SK-N-SH treated with all-trans-retinoic acid at 6 μM for 48 hours (cell line): ENCODE measurements around the gene EML4.

Source experiments
- ATAC-seq: fragments of 200-7000 bp; cut with Tn5 transposase; 3 replicates; pipeline ENCODE4 v1.9.1; 2020; ENCODE audit warnings: mild to moderate bottlenecking, moderate library complexity
- ARNTL ChIP-seq: fragments of 450-650 bp; formaldehyde crosslinking; IDR thresholded peaks from 2 replicates; pipeline ENCODE4 v1.5.0; 2020; ENCODE audit warnings: low read depth, mild to moderate bottlenecking, moderate library complexity, borderline replicate concordance
- BACH2 ChIP-seq: fragments of 250-450 bp; sonication (Bioruptor Pico); IDR thresholded peaks from 2 replicates; pipeline ENCODE4 v1.9.0; 2021; ENCODE audit warnings: mild to moderate bottlenecking, borderline replicate concordance
- CREB5 ChIP-seq: fragments of 250-450 bp; sonication (Bioruptor Pico); IDR thresholded peaks from 2 replicates; pipeline ENCODE4 v1.5.1; 2020; ENCODE audit warnings: low read depth, mild to moderate bottlenecking, moderate library complexity
- CSDC2 ChIP-seq: fragments of 250-450 bp; sonication (Bioruptor Pico); IDR thresholded peaks from 2 replicates; pipeline ENCODE4 v1.5.0; 2020; ENCODE audit warnings: mild to moderate bottlenecking, moderate library complexity
- CSRNP3 ChIP-seq: fragments of 250-450 bp; sonication (Bioruptor Pico); IDR thresholded peaks from 2 replicates; pipeline ENCODE4 v1.5.1; 2021; ENCODE audit warnings: mild to moderate bottlenecking, moderate library complexity
- ESRRG ChIP-seq: fragments of 250-450 bp; sonication (Bioruptor Pico); IDR thresholded peaks from 2 replicates; pipeline ENCODE4 v1.6.1; 2021; ENCODE audit warnings: mild to moderate bottlenecking
- GLIS3 ChIP-seq: fragments of 250-450 bp; sonication (Bioruptor Pico); IDR thresholded peaks from 2 replicates; pipeline ENCODE4 v1.5.0; 2020; ENCODE audit warnings: mild to moderate bottlenecking, moderate library complexity
- OSR1 ChIP-seq: fragments of 250-450 bp; sonication (Bioruptor Pico); IDR thresholded peaks from 2 replicates; pipeline ENCODE4 v1.8.0; 2022; ENCODE audit warnings: moderate library complexity, mild to moderate bottlenecking, inconsistent platforms
- PPARA ChIP-seq: fragments of 250-450 bp; sonication (Bioruptor Pico); IDR thresholded peaks from 2 replicates; pipeline ENCODE4 v1.5.0; 2020; ENCODE audit warnings: mild to moderate bottlenecking, borderline replicate concordance
- RARB ChIP-seq: fragments of 250-450 bp; sonication (Bioruptor Pico); IDR thresholded peaks from 2 replicates; pipeline ENCODE4 v1.8.0; 2021; ENCODE audit warnings: mild to moderate bottlenecking, moderate library complexity
- SNAI2 ChIP-seq: fragments of 250-450 bp; sonication (Bioruptor Pico); IDR thresholded peaks from 2 replicates; pipeline ENCODE4 v1.5.0; 2020; ENCODE audit warnings: mild to moderate bottlenecking, moderate library complexity
- TCF4 ChIP-seq: fragments of 250-450 bp; sonication (Bioruptor Pico); IDR thresholded peaks from 2 replicates; pipeline ENCODE4 v1.8.0; 2021; ENCODE audit warnings: mild to moderate bottlenecking, moderate library complexity, borderline replicate concordance
- TOX ChIP-seq: fragments of 250-450 bp; sonication (Bioruptor Pico); IDR thresholded peaks from 2 replicates; pipeline ENCODE4 v1.8.0; 2021; ENCODE audit warnings: mild to moderate bottlenecking, moderate library complexity, borderline replicate concordance
- TSHZ2 ChIP-seq: fragments of 250-450 bp; sonication (Bioruptor Pico); IDR thresholded peaks from 2 replicates; pipeline ENCODE4 v1.5.0; 2020; ENCODE audit warnings: mild to moderate bottlenecking, moderate library complexity
- ZC3H10 ChIP-seq: fragments of 250-450 bp; sonication (Bioruptor Pico); IDR thresholded peaks from 2 replicates; pipeline ENCODE4 v1.5.1; 2021; ENCODE audit warnings: mild to moderate bottlenecking, moderate library complexity
- ZFP30 ChIP-seq: fragments of 450-650 bp; formaldehyde crosslinking; IDR thresholded peaks from 2 replicates; pipeline ENCODE4 v1.5.0; 2022; ENCODE audit warnings: mild to moderate bottlenecking, moderate library complexity
- ZNF565 ChIP-seq: fragments of 450-650 bp; formaldehyde crosslinking; conservative IDR thresholded peaks from 2 replicates; pipeline ENCODE4 v1.5.0; 2020; ENCODE audit warnings: low read depth, mild to moderate bottlenecking, moderate library complexity
- ZNF70 ChIP-seq: fragments of 450-650 bp; formaldehyde crosslinking; IDR thresholded peaks from 2 replicates; pipeline ENCODE4 v1.5.0; 2020; ENCODE audit warnings: mild to moderate bottlenecking, moderate library complexity
- ZNF8 ChIP-seq: fragments of 450-650 bp; formaldehyde crosslinking; IDR thresholded peaks from 2 replicates; pipeline ENCODE4 v1.5.0; 2020; ENCODE audit warnings: mild to moderate bottlenecking, moderate library complexity
- TF ChIP-seq, protein P1 (sequence below): fragments of 250-450 bp; sonication (Bioruptor Pico); IDR thresholded peaks from 2 replicates; pipeline ENCODE4 v1.8.0; 2021; ENCODE audit warnings: low read depth, mild to moderate bottlenecking, moderate library complexity, borderline replicate concordance
- TF ChIP-seq, protein P2 (sequence below): fragments of 250-450 bp; sonication (Bioruptor Pico); IDR thresholded peaks from 2 replicates; pipeline ENCODE4 v1.8.0; 2020; ENCODE audit warnings: mild to moderate bottlenecking, moderate library complexity, borderline replicate concordance

Gene EML4

GRCh38 chr2:42303252-42303651, 134.1 kb downstream of the EML4 start:
- TF ChIP-seq RARB (CRISPR knock-in tag) (no peak), OSR1 (CRISPR knock-in tag) (no peak)
- ATAC-seq = no peak

DNA sequence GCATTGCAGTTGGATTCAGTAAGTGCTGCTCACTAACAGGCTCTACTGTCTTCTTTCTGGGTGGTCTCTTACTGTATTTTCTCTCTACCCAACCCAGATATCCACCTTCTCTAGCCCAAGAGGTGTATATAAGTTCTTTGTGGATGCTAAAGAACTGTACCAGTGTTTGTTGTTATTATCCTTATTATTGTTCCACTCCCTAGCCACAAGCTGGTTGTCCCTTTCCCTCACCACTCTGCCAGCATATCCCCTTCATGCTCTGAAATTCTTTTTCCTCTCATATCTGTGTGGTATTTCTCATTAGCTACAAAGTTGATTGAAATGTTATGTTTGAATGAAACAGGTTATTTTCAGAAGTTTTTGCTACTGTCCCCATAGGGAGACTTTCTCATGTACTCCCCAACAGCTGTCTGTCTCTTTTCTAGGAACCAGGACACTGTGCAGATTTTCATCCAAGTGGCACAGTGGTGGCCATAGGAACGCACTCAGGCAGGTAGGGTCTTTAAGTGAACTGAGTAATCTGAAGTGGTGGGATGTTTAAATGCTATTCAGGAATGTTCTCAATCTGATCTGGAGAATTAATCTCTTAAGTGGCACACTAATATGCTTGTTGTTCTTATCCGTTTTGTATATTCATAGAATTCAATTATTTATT, 135.0 kb downstream of the EML4 start:
- TF ChIP-seq CSDC2 (CRISPR knock-in tag) = no peak
- TF ChIP-seq ESRRG (CRISPR knock-in tag) = no peak
- no peak for TF ChIP-seq ZNF565
- no peak for TF ChIP-seq ZC3H10 (CRISPR knock-in tag)
- TF ChIP-seq CSRNP3 (CRISPR knock-in tag) = no peak
- no peak for TF ChIP-seq ARNTL (CRISPR knock-in tag)
- no peak for TF ChIP-seq ZFP30 (CRISPR knock-in tag)
- TF ChIP-seq ZNF8 = no peak
- TF ChIP-seq, protein P1, sequence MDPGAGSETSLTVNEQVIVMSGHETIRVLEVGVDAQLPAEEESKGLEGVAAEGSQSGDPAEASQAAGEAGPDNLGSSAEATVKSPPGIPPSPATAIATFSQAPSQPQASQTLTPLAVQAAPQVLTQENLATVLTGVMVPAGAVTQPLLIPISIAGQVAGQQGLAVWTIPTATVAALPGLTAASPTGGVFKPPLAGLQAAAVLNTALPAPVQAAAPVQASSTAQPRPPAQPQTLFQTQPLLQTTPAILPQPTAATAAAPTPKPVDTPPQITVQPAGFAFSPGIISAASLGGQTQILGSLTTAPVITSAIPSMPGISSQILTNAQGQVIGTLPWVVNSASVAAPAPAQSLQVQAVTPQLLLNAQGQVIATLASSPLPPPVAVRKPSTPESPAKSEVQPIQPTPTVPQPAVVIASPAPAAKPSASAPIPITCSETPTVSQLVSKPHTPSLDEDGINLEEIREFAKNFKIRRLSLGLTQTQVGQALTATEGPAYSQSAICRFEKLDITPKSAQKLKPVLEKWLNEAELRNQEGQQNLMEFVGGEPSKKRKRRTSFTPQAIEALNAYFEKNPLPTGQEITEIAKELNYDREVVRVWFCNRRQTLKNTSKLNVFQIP (CRISPR knock-in tag) = no peak
- no peak for TF ChIP-seq PPARA
- no peak for TF ChIP-seq ZNF70 (CRISPR knock-in tag)
- no peak for TF ChIP-seq SNAI2 (CRISPR knock-in tag)
- TF ChIP-seq OSR1 (CRISPR knock-in tag) = no peak
- no peak for TF ChIP-seq GLIS3
- no peak for TF ChIP-seq TOX
- no peak for TF ChIP-seq TCF4
- TF ChIP-seq, protein P2, sequence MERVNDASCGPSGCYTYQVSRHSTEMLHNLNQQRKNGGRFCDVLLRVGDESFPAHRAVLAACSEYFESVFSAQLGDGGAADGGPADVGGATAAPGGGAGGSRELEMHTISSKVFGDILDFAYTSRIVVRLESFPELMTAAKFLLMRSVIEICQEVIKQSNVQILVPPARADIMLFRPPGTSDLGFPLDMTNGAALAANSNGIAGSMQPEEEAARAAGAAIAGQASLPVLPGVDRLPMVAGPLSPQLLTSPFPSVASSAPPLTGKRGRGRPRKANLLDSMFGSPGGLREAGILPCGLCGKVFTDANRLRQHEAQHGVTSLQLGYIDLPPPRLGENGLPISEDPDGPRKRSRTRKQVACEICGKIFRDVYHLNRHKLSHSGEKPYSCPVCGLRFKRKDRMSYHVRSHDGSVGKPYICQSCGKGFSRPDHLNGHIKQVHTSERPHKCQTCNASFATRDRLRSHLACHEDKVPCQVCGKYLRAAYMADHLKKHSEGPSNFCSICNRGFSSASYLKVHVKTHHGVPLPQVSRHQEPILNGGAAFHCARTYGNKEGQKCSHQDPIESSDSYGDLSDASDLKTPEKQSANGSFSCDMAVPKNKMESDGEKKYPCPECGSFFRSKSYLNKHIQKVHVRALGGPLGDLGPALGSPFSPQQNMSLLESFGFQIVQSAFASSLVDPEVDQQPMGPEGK (CRISPR knock-in tag) = no peak
- TF ChIP-seq BACH2 = no peak
- TF ChIP-seq CREB5 (CRISPR knock-in tag) = no peak
- no peak for TF ChIP-seq TSHZ2 (CRISPR knock-in tag)
- no peak for ATAC-seq

DNA sequence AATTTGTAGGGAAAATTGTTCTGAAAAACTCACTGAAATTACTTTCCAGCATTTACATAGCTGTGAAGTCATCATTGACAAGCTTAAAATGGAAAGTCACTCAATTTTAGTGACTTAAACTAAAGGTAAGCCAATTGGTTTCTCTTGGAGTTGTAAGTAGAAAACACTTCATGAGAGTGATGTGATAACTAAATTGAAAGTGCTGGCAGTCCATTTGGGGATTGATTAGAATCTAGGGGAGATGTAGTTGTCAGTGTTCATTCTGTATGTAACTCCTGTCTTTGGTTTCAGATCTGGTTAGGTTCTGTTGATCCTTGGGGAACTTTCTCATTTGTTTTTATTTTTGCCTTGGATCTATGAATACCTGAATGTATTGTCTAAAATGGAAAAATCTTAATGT, 138.0 kb downstream of the EML4 start:
- no peak for ATAC-seq
- no peak for TF ChIP-seq ZNF70 (CRISPR knock-in tag)
- no peak for TF ChIP-seq TSHZ2 (CRISPR knock-in tag)
- no peak for TF ChIP-seq RARB (CRISPR knock-in tag)
- no peak for TF ChIP-seq BACH2
- no peak for TF ChIP-seq TOX
- TF ChIP-seq TCF4 = no peak
- TF ChIP-seq PPARA = no peak
- TF ChIP-seq CREB5 (CRISPR knock-in tag) = no peak
- TF ChIP-seq ZFP30 (CRISPR knock-in tag) = no peak
- TF ChIP-seq OSR1 (CRISPR knock-in tag) = no peak
- TF ChIP-seq, protein P2 (CRISPR knock-in tag) = no peak
- no peak for TF ChIP-seq ZNF565
- TF ChIP-seq ZC3H10 (CRISPR knock-in tag) = no peak
